Measurements from ENCODE around the gene UGT1A6. TPM values are rescaled to one million over a fixed set of nuclear protein-coding genes. Genes with fewer than 3 reads are reported as not detected.

UGT1A6 gene
- total and polyA plus RNA-seq, 3 experiments from 2014 or later = not detected

DNA sequence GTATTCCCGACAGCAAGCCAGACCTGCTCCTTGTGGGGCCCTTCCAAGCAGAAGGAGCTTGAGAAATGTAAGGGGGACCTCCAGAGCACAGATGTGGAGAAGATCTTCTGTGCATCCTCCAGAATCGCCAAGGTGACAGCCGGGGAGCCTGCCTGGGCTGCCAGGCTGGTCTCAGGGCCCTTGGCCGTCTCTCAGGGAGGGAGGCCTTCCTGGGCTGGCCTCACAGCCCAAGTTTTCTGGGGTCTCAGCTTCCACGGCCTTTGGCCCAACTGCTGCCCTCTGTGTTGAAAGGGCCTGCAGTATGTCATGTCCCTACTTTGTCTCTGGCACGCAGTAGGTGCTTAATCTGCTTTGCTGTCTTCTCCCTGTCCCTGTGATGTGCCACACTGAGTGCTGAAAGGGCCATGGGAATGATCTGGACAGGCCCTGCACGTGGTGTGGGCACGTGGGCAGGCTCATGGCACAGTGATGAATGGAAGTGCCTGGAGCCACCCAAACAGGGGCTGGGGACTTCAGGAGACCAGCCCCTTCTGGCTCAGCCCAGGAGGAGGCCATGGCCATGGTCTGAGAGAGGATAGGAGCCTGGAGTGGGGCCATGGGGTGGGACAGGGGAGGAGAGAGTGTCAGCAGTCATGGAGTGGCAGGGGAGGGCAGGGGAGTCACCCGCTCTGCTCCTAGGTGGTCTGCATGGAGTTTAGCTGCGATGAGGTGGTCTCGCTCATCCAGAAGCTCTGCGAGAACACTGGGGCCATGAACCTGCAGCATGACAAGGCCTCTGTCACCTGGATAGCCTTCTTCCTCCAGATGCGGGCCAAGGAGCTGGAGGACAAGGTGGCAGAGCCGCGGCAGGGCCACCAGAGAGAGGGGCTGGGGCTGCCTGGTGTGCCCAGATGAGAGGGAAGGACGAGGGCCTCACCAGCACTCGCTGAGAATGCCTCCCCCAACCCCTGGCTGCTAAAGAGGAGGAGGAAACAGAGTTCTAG is 126.2 kb downstream of the UGT1A6 start:
- Histone ChIP-seq H3K27ac (ENCODE audit: low read depth, low read length) (no peak overlapping the region), H3K4me3 (ENCODE audit: low read length) (no peak overlapping the region), H3K27me3 (ENCODE audit: insufficient read depth, low read length, poor library complexity, severe bottlenecking) (no peaks in the 10 kb centered on the region), H3K4me1 (ENCODE audit: insufficient read depth, low read length) (no peaks in the 10 kb centered on the region), H3K36me3 (ENCODE audit: insufficient read depth, low read length) (no peaks in the 10 kb centered on the region), H3K9me3 (ENCODE audit: low read length) (no peaks in the 10 kb centered on the region)
- no peak overlapping the region for H3K4me3 Mint-ChIP-seq
- peak in 1 of 5 donors; percentile 13 for DNase-seq
- ChIA-PET CTCF (no interaction called here), POLR2A (no interaction called here)
- H3K27me3 Mint-ChIP-seq = peaks cover 3 to 31% of the 10 kb centered on the region in 2 donors
- H3K27ac Mint-ChIP-seq = no peak overlapping the region
- no peaks in the 10 kb centered on the region for H3K9me3 Mint-ChIP-seq
- no peaks in the 10 kb centered on the region for H3K4me1 Mint-ChIP-seq
- no peaks in the 10 kb centered on the region for H3K36me3 Mint-ChIP-seq

DNA sequence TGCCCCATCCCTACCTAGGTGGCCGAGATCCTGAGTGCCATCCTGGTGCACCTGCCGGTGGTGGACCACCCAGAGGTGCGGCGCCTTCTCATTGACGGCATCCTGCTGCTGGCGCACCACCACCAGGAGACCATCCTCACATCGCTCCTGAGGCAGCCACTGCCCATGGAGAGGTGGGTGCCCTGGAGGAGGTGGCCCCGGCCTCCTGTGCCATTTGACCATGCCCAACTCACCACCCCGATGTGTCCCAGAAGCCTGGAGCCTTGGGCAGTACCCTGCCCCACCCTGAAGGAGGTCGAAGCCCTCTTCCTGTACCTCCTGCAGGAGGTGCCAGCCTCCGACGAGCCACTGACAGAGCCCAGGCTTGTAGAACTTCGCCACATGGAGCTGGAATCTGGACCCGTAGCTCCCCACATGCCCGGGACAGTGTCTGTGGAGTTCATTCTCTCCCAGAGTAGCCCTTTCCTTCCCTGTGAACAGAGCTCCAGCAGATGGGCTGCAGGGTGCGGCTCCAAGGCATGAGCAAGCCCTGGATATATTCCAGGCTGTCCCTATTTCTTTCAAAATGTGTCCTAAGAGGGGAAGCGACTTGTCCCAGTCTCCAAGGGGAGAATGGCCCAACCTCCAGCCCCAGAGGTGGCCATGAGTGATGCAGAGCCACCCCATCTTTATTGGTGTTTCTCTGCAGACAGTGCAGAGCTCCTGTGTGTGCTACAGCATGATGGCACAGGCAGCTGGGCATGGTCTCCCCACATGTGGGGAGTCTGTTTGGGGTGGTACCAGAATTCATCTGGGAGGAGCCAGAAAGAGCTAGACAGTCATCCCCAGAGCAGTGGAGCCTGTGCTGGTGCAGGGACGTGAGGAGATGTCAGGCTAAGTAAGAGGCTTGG is 127.4 kb downstream of the UGT1A6 start:
- Mint-ChIP-seq H3K27me3 (peaks cover 3 to 32% of the 10 kb centered on the region in 2 donors), H3K4me3 (no peak overlapping the region), H3K9me3 (no peaks in the 10 kb centered on the region), H3K27ac (no peak overlapping the region), H3K36me3 (no peaks in the 10 kb centered on the region), H3K4me1 (no peaks in the 10 kb centered on the region)
- Histone ChIP-seq H3K9me3 (ENCODE audit: low read length) (no peaks in the 10 kb centered on the region), H3K27ac (ENCODE audit: low read depth, low read length) (no peak overlapping the region), H3K4me1 (ENCODE audit: insufficient read depth, low read length) (no peaks in the 10 kb centered on the region), H3K4me3 (ENCODE audit: low read length) (no peak overlapping the region), H3K27me3 (ENCODE audit: insufficient read depth, low read length, poor library complexity, severe bottlenecking) (no peaks in the 10 kb centered on the region), H3K36me3 (ENCODE audit: insufficient read depth, low read length) (no peaks in the 10 kb centered on the region)
- POLR2A ChIA-PET = no interaction called here
- DNase-seq = peak in 1 of 5 donors; percentile 37
- CTCF ChIA-PET = no interaction called here

DNA sequence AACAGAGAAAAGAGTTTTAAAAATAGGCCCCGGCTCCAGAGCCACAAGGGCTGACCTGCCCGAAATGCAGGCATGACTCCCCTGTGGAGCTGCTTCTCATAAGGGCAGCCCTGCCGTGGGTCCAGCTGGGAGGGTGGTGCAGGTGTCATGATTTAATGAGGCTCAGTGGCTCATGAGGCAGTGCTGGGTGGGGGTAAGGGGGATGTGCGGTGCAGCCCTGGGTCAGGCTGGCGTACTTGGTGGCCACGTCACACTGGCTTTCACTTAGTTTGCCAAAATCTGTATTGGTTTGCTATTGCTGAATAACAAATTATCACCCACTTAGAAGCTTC is 128.1 kb downstream of the UGT1A6 start:
- H3K27me3 Mint-ChIP-seq = peaks cover 3 to 37% of the 10 kb centered on the region in 2 donors
- H3K36me3 Mint-ChIP-seq = no peaks in the 10 kb centered on the region
- H3K27ac Mint-ChIP-seq = no peak overlapping the region
- CTCF ChIA-PET = no interaction called here
- Histone ChIP-seq H3K4me3 (ENCODE audit: low read length) (no peak overlapping the region), H3K9me3 (ENCODE audit: low read length) (no peaks in the 10 kb centered on the region), H3K36me3 (ENCODE audit: insufficient read depth, low read length) (no peaks in the 10 kb centered on the region), H3K27me3 (ENCODE audit: insufficient read depth, low read length, poor library complexity, severe bottlenecking) (no peaks in the 10 kb centered on the region), H3K4me1 (ENCODE audit: insufficient read depth, low read length) (no peaks in the 10 kb centered on the region), H3K27ac (ENCODE audit: low read depth, low read length) (no peak overlapping the region)
- no peak overlapping the region for H3K4me3 Mint-ChIP-seq
- POLR2A ChIA-PET = no interaction called here
- no peaks in the 10 kb centered on the region for H3K4me1 Mint-ChIP-seq
- H3K9me3 Mint-ChIP-seq = peaks cover 0 to 2% (median 0%) of the 10 kb centered on the region in 5 donors
- DNase-seq = no peak

DNA sequence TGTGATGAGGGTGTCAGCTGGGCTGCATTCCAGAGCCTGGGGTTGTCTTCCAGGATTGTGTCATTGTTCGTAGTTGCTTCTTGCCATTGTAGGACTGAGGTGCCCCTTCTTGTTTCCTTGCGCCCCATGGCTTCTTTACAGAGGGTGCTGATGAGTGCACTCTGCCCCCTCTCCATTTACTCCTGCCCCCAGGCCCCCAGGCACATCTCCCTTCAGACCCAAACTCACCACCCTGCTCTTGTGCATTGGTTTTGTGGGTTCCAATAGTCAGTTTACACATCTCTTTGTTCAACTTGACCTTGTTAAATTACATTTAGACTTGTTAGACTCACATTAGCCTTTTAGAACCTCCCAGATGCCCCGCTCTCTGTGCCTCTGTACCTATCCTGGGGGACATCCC is 128.5 kb downstream of the UGT1A6 start:
- H3K27ac Mint-ChIP-seq = no peak overlapping the region
- CTCF ChIA-PET = no interaction called here
- H3K36me3 Mint-ChIP-seq = no peaks in the 10 kb centered on the region
- DNase-seq = peak in 1 of 5 donors; percentile 18
- Histone ChIP-seq H3K4me1 (ENCODE audit: insufficient read depth, low read length) (no peaks in the 10 kb centered on the region), H3K4me3 (ENCODE audit: low read length) (no peak overlapping the region), H3K27ac (ENCODE audit: low read depth, low read length) (no peak overlapping the region), H3K36me3 (ENCODE audit: insufficient read depth, low read length) (no peaks in the 10 kb centered on the region), H3K27me3 (ENCODE audit: insufficient read depth, low read length, poor library complexity, severe bottlenecking) (no peaks in the 10 kb centered on the region), H3K9me3 (ENCODE audit: low read length) (no peaks in the 10 kb centered on the region)
- H3K4me3 Mint-ChIP-seq = no peak overlapping the region
- H3K27me3 Mint-ChIP-seq = peaks cover 4 to 35% of the 10 kb centered on the region in 2 donors
- H3K9me3 Mint-ChIP-seq = peaks cover 0 to 2% (median 0%) of the 10 kb centered on the region in 5 donors
- POLR2A ChIA-PET = no interaction called here
- no peaks in the 10 kb centered on the region for H3K4me1 Mint-ChIP-seq

DNA sequence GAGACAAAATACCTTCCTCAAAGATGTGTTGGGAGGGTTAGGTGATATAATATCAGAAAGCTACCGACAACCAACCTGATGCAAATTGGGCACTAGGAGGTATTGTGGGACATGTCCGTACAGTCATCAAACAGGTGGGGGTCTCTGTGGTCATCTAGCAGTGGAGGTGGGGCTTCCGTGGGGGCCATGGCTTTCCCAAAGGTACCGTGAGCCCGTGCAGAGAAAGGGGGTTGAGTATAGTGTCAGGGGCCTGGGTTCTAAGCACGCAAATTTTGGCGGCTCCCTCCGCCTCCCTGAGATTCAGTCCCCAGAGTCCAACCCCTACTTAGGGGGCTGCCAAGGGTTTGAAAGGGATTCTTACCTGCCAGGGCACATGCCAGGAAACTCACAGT is 129.0 kb downstream of the UGT1A6 start:
- no peaks in the 10 kb centered on the region for H3K27me3 ChIP-seq (ENCODE audit: insufficient read depth, low read length, poor library complexity, severe bottlenecking)

DNA sequence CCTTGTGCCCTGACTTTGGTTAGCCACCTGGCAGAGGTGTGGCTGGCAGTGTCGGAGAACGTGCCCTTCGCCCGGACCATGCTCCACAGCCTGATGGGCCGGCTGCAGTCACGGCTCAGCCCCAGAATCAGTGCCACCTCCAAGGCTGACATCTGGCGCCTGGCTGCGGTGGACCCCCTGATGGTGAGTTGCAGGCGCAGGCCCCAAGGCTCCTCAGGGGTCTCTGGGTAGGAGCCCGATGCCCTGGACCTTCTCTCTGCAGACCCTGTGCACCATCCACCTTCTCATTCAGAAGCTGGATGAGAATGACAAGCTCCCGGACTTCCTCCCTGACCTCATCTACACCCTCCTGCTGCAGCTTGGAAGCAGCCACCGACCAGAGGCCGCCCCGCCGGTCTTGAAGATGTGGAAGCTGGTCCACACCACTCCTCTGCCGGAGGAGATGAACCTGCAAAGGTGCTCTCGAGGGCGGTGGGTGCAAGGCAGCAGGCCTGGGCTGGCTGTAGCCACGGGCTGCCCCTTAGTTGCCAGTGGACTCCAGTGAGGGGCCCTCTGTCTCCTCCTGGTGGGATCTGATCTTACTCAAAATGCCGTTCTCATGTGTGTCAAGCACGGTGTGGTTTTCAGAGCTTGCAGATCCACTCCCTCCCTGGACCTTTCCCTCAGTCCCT is 129.5 kb downstream of the UGT1A6 start:
- Mint-ChIP-seq H3K36me3 (no peaks in the 10 kb centered on the region), H3K27me3 (peaks cover 6 to 29% of the 10 kb centered on the region in 2 donors), H3K4me1 (no peaks in the 10 kb centered on the region), H3K4me3 (no peak overlapping the region), H3K27ac (no peak overlapping the region), H3K9me3 (peaks cover 0 to 2% (median 0%) of the 10 kb centered on the region in 5 donors)
- Histone ChIP-seq H3K4me3 (ENCODE audit: low read length) (no peak overlapping the region), H3K9me3 (ENCODE audit: low read length) (no peaks in the 10 kb centered on the region), H3K4me1 (ENCODE audit: insufficient read depth, low read length) (no peaks in the 10 kb centered on the region), H3K27me3 (ENCODE audit: insufficient read depth, low read length, poor library complexity, severe bottlenecking) (no peaks in the 10 kb centered on the region), H3K36me3 (ENCODE audit: insufficient read depth, low read length) (no peaks in the 10 kb centered on the region), H3K27ac (ENCODE audit: low read depth, low read length) (no peak overlapping the region)
- CTCF ChIA-PET = no interaction called here
- peak in 1 of 5 donors; percentile 39 for DNase-seq
- POLR2A ChIA-PET = no interaction called here

More for the DNA sequence above, 129.0 kb downstream of the UGT1A6 start:
- no peaks in the 10 kb centered on the region for H3K36me3 Mint-ChIP-seq
- H3K4me3 Mint-ChIP-seq = no peak overlapping the region
- peaks cover 0 to 2% (median 0%) of the 10 kb centered on the region in 5 donors for H3K9me3 Mint-ChIP-seq
- peaks cover 6 to 32% of the 10 kb centered on the region in 2 donors for H3K27me3 Mint-ChIP-seq
- no peak for DNase-seq
- H3K27ac Mint-ChIP-seq = no peak overlapping the region
- ChIA-PET CTCF (no interaction called here), POLR2A (no interaction called here)
- Histone ChIP-seq H3K4me3 (ENCODE audit: low read length) (no peak overlapping the region), H3K27ac (ENCODE audit: low read depth, low read length) (no peak overlapping the region), H3K4me1 (ENCODE audit: insufficient read depth, low read length) (no peaks in the 10 kb centered on the region), H3K9me3 (ENCODE audit: low read length) (no peaks in the 10 kb centered on the region), H3K36me3 (ENCODE audit: insufficient read depth, low read length) (no peaks in the 10 kb centered on the region)
- H3K4me1 Mint-ChIP-seq = no peaks in the 10 kb centered on the region
